Measurements from ENCODE around the gene HDAC10. TPM values are rescaled to one million over a fixed set of nuclear protein-coding genes. Genes with fewer than 3 reads are reported as not detected.

The HDAC10 gene
- total RNA-seq, 4 donors from 2014 or later, result 31.4 to 42.7 (median 32.5) TPM

DNA sequence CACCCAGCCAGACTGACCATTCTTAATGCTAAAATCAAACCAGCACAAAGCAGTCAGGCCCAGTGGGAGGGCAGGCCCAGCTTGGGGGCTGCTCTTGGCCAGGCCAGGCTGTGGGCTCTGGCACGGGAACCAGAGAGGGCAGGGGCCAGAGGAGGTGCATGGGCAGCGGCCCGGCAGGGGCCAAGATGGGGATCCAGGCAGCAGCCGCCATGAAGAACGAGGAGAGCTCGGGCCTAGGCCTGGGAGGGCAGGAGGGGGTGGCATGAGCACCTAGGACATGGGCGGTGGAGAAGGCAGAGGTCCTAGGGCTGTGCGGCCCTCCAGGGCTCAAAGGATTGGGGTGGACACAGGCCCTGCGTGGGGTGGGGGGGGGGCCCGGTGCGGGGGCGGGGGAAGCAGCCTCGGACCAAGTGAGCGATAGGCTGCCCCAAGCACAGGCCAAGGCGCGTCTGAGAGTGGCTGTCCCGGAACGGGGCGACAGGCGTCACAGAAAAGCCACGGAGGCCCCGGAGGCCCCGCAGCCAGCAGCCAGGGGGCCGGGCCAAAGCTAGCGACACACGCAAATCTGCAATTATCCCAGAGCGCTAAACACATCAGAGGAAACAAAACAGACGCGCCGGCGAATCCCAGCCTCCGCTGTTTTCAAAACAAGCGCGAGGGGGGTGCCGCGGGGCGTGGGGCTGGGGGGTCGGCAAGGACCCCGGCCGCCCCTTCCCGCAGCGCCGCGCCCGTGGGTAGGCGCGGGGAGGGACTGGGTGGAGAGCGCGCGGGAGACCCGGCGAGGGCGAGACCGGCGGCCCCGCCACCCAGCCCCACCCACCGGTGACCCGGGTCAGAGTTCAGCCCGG lies 48.1 kb upstream of the HDAC10 start:
- WGBS, 2 donors, result 69 to 77% methylated on average over 23 to 37 of the region's 59 CpGs
- intact Hi-C loops (cut with DNase I), result no loop called here
- peak overlapping the region; percentile 6 to 68 (median 51) for H3K27ac ChIP-seq

DNA sequence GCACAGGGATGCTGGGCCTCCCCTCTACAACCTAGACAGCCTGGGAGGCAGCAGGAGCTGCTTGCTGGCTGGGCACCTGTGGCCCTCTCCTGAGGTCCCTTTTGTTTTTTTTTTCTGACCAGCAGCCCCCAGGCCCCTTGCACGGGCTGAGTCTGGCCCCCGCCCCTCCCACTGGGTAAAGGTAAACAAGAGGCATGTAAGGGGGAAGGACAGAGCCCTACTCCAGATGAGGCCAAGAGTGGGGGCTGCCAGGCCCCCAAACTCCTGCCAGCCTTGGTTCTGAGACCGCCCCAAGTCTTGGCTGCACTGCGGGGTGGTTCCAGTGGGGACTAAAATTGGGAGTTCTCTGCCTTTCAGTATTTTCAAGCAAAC lies 47.2 kb upstream of the HDAC10 start:
- no peaks in the 10 kb centered on the region for H3K27me3 ChIP-seq
- 68 to 76% methylated on average over 4 of the region's 4 CpGs for WGBS, 2 donors
- no peak for TF ChIP-seq POLR2A (IDR thresholded peaks at IDR 0.05)
- intact Hi-C loops (cut with DNase I), result no loop called here
- DNase-seq, result no peak
- H3K27ac ChIP-seq, result peak overlapping the region in 2 of 3 donors; percentile 51 to 68
- H3K36me3 ChIP-seq, result no peaks in the 10 kb centered on the region
- no peaks in the 10 kb centered on the region for H3K9me3 ChIP-seq
- peaks cover 97 to 100% of the 10 kb centered on the region in 2 donors for H3K4me1 ChIP-seq
- H3K4me3 ChIP-seq (replicated peaks in 1 of 3), result no peak overlapping the region

More for the DNA sequence above, 48.1 kb upstream of the HDAC10 start:
- Histone ChIP-seq H3K4me1 (peaks cover 97 to 100% of the 10 kb centered on the region in 2 donors), H3K36me3 (peaks cover 0 to 3% of the 10 kb centered on the region in 2 donors), H3K4me3 (replicated peaks in 1 of 3) (peak overlapping the region in 1 of 3 donors; percentile 9), H3K27me3 (no peaks in the 10 kb centered on the region), H3K9me3 (no peaks in the 10 kb centered on the region)
- no peak for TF ChIP-seq POLR2A (IDR thresholded peaks at IDR 0.05)
- TF ChIP-seq, protein P1, sequence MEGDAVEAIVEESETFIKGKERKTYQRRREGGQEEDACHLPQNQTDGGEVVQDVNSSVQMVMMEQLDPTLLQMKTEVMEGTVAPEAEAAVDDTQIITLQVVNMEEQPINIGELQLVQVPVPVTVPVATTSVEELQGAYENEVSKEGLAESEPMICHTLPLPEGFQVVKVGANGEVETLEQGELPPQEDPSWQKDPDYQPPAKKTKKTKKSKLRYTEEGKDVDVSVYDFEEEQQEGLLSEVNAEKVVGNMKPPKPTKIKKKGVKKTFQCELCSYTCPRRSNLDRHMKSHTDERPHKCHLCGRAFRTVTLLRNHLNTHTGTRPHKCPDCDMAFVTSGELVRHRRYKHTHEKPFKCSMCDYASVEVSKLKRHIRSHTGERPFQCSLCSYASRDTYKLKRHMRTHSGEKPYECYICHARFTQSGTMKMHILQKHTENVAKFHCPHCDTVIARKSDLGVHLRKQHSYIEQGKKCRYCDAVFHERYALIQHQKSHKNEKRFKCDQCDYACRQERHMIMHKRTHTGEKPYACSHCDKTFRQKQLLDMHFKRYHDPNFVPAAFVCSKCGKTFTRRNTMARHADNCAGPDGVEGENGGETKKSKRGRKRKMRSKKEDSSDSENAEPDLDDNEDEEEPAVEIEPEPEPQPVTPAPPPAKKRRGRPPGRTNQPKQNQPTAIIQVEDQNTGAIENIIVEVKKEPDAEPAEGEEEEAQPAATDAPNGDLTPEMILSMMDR (IDR thresholded peaks at IDR 0.05), result no peak
- DNase-seq, result peak in 1 of 2 donors; percentile 30

DNA sequence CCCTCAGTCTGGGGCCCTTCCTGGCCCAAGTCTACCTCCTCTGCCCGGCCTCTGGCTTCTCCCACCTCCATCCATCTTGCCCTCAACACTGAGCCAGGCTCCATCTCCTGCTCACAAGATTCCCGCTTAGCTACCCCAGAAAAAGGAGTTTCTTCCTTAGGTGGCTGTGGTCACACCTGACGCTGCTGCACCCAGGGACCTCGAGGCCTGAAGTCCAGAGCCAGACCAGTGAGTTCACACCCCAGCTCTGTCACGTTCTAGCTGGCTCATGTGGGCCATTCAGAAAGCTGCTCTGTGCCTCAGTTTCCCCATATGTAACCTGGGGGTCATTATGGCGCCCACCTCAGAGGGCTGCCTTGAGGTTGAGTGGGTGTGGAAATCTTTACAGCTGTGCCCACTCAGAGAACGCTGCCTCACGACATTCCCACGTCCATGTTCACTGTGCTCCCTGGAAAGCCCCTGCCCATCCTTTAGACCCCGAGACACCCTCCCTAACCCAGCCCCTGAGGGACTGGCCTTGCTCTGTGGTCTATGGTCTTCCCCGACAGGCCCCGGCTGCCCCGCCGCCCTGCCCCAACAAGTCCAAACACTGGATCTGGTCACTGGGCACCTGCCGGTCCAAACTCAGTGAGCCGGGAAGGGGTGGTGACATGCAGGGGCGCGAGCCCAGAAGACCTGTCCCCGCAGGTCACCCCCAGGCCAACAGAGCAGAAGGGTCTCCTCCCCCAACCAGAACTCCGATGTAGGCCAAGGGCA lies 46.6 kb upstream of the HDAC10 start:
- H3K27ac ChIP-seq, result peak overlapping the region; percentile 35 to 68 (median 51)
- WGBS, 2 donors, result 76 to 78% methylated on average over 13 to 14 of the region's 20 CpGs
- H3K4me1 ChIP-seq, result peaks cover 97 to 100% of the 10 kb centered on the region in 2 donors
- no peaks in the 10 kb centered on the region for H3K9me3 ChIP-seq
- peak in 1 of 2 donors; percentile 54 for DNase-seq
- H3K27me3 ChIP-seq, result no peaks in the 10 kb centered on the region
- TF ChIP-seq POLR2A (IDR thresholded peaks at IDR 0.05), result no peak
- TF ChIP-seq, protein P1 (IDR thresholded peaks at IDR 0.05), result no peak
- H3K36me3 ChIP-seq, result no peaks in the 10 kb centered on the region
- intact Hi-C loops (cut with DNase I), result no loop called here
- H3K4me3 ChIP-seq (replicated peaks in 1 of 3), result no peak overlapping the region

DNA sequence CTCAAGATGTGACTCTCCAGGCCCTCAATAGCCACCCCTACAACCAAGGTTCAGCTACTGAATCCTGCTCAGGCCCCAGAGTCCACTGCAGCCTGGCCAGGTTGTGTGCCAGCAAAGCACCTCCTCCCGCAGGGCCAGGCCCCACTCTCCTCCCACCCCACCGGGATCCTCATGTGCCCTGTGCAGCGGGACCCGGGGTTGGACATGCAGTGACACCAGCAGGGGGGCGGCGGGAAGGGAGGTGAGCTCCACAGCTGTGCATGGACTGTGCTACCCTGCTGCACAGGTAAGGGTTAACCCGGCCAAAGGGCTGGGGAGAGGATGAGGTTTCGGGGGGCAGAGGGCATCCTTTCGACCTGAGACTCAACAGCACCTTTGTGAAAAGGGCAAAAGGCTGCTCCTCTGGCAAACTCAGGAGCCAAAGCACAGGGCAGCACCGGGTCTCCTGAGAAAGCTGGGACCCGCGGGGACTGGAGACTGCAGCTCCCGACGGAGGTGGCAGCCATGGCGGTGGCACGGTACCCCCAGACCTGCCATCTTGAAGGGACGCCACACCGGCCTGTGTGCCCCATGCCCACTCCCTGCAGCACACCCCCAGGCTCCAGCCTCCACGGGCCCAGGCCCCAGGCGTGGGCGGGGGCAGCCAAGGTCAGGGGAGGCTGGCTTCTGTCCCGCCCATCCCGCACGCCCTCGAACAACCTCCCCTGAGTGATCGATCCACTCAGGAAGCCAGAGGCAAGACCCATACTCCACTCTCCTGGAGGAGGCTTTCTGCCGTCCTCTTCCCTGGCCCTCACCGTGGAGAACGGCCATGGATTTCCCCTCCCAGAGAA lies 45.8 kb upstream of the HDAC10 start:
- WGBS, 2 donors, result 38 to 49% methylated on average over 13 to 17 of the region's 29 CpGs
- H3K4me1 ChIP-seq, result peaks cover 96 to 99% of the 10 kb centered on the region in 2 donors
- TF ChIP-seq POLR2A (IDR thresholded peaks at IDR 0.05), result no peak
- TF ChIP-seq, protein P1 (IDR thresholded peaks at IDR 0.05), result no peak
- H3K27me3 ChIP-seq, result no peaks in the 10 kb centered on the region
- intact Hi-C loops (cut with DNase I), result no loop called here
- peak overlapping the region; percentile 35 to 68 (median 51) for H3K27ac ChIP-seq
- no peaks in the 10 kb centered on the region for H3K36me3 ChIP-seq
- H3K4me3 ChIP-seq (replicated peaks in 1 of 3), result no peak overlapping the region
- DNase-seq, result peak; percentile 70 to 79
- H3K9me3 ChIP-seq, result no peaks in the 10 kb centered on the region

DNA sequence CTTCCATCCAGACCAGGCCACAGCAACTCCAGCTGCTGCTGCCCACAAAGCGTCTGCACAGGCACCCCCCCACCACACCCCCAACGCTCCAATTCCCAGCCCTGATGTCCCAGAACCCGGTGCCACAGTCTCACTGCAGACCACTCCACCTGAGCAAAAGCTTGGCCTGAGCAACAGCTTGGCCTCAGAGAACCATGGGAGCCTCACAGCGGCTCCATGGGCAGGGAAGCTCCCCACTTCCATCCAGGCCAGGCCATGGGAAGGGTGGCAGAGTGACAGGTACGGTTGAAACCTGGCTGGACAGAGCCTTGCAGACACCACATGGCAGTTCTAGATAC lies 43.2 kb upstream of the HDAC10 start:
- Histone ChIP-seq H3K4me3 (replicated peaks in 1 of 3) (no peak overlapping the region), H3K9me3 (no peaks in the 10 kb centered on the region), H3K4me1 (peaks cover 75 to 78% of the 10 kb centered on the region in 2 donors), H3K36me3 (peaks cover 8 to 11% of the 10 kb centered on the region in 2 donors), H3K27ac (peak overlapping the region; percentile 82 to 91 (median 84)), H3K27me3 (no peaks in the 10 kb centered on the region)
- TF ChIP-seq POLR2A (IDR thresholded peaks at IDR 0.05), result no peak
- TF ChIP-seq, protein P1 (IDR thresholded peaks at IDR 0.05), result no peak
- 20 to 100% methylated on average over 1 of the region's 5 CpGs for WGBS, 2 donors
- intact Hi-C loops (cut with DNase I), result no loop called here
- no peak for DNase-seq

All from thyroid gland (tissue), 4 donors.